Right atrium auricular region (tissue), 2 donors: ENCODE results near the gene C20orf141. TPM values are rescaled to one million over a fixed set of nuclear protein-coding genes. Genes with fewer than 3 reads are reported as not detected.

Experiments used
- DNase-seq: peaks from one replicate; pipeline ENCODE4 v3.0.0-alpha.2; 2019; ENCODE audit warnings: low spot score
- H3K27ac ChIP-seq, 2 donors: fragments of 200-600 bp; sonication (generic); 1 replicate in 1 of 2; 2 replicates in 1 of 2; pipeline ENCODE4 v1.5.1; 2016 to 2019
- H3K27me3 ChIP-seq, 2 donors: fragments of 200-600 bp; sonication (generic); one replicate each; pipeline versions ENCODE4 v1.5.1 to v1.6.0; 2017 to 2019
- H3K36me3 ChIP-seq: fragments of 200-600 bp; sonication (generic); one replicate; pipeline ENCODE4 v1.5.1; 2016
- H3K4me1 ChIP-seq, 2 donors: fragments of 200-600 bp; sonication (generic); one replicate each; pipeline versions ENCODE4 v1.5.1 to v1.6.0; 2017 to 2019
- H3K4me3 ChIP-seq, 2 donors: fragments of 200-600 bp; sonication (generic); 1 replicate in 1 of 2; 2 replicates in 1 of 2; pipeline ENCODE4 v1.5.1; 2017 to 2019; ENCODE audit warnings: mild to moderate bottlenecking in 1 of 2, moderate library complexity in 1 of 2
- H3K9me3 ChIP-seq, 2 donors: fragments of 200-600 bp; sonication (generic); one replicate each; pipeline ENCODE4 v1.5.1; 2019
- total RNA-seq, 2 donors: library from RNA; depleted of rRNA; stranded (reverse); fragments of >200 nt; gene quantifications; one replicate each; pipeline ENCODE4 v1.1.0, GENCODE V29; 2016
- TF ChIP-seq, protein P1 (sequence below), 2 donors: fragments of 200-600 bp; sonication (generic); IDR thresholded peaks; one replicate each; pipeline ENCODE4 v1.5.1; 2019; ENCODE audit warnings: antibody characterized with exemption in 2 of 2

The C20orf141 gene
- total RNA-seq, 2 donors from 2014 or later: not detected

GRCh38 chr20:2833761-2834160, 19.0 kb downstream of the C20orf141 start:
- no peak for DNase-seq
- Histone ChIP-seq H3K9me3 (no peaks in the 10 kb centered on the region), H3K27me3 (no peaks in the 10 kb centered on the region), H3K4me3 (no peak overlapping the region), H3K36me3 (no peaks in the 10 kb centered on the region), H3K4me1 (no peaks in the 10 kb centered on the region), H3K27ac (no peak overlapping the region)
- TF ChIP-seq, protein P1, sequence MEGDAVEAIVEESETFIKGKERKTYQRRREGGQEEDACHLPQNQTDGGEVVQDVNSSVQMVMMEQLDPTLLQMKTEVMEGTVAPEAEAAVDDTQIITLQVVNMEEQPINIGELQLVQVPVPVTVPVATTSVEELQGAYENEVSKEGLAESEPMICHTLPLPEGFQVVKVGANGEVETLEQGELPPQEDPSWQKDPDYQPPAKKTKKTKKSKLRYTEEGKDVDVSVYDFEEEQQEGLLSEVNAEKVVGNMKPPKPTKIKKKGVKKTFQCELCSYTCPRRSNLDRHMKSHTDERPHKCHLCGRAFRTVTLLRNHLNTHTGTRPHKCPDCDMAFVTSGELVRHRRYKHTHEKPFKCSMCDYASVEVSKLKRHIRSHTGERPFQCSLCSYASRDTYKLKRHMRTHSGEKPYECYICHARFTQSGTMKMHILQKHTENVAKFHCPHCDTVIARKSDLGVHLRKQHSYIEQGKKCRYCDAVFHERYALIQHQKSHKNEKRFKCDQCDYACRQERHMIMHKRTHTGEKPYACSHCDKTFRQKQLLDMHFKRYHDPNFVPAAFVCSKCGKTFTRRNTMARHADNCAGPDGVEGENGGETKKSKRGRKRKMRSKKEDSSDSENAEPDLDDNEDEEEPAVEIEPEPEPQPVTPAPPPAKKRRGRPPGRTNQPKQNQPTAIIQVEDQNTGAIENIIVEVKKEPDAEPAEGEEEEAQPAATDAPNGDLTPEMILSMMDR (IDR thresholded peaks at IDR 0.05): no peak

DNA sequence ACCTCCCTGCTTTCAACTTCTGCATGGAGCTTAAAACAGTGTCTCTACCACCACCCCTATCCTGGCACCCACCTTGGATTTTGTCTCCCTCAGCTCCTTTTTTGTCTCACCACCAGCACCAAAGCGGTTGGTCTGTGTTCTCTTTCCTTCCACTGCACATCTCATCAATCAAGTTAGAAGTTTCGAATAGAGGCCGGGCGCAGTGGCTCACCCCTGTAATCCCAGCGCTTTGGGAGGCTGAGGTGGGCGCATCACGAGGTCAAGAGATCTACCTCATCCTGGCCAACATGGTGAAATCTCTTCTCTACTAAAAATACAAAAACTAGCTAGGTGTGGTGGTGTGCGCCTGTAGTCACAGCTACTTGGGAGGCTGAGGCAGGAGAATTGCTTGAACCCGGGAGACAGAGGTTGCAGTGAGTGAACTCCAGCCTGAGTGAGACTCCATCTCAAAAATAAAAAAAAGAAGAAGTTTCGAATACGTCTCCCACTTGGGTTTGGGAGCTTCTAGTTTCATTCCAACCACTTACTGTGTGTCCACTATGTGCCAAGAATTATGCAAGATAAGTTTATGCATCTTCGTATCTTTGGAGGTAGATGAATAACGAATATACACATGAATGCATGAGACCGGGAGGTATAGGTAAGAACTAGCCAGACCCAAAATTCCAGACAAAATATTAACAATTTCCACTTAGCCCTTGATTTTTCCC, 19.8 kb downstream of the C20orf141 start:
- Histone ChIP-seq H3K27me3 (no peaks in the 10 kb centered on the region), H3K36me3 (no peaks in the 10 kb centered on the region), H3K4me3 (no peak overlapping the region), H3K9me3 (no peaks in the 10 kb centered on the region), H3K27ac (no peak overlapping the region), H3K4me1 (peaks cover 0 to 5% of the 10 kb centered on the region in 2 donors)
- TF ChIP-seq, protein P1 (IDR thresholded peaks at IDR 0.05): no peak
- no peak for DNase-seq

- H3K4me3 ChIP-seq: no peak overlapping the region
- TF ChIP-seq, protein P1 (IDR thresholded peaks at IDR 0.05): no peak
- no peaks in the 10 kb centered on the region for H3K27me3 ChIP-seq
- peaks cover 0 to 12% of the 10 kb centered on the region in 2 donors for H3K4me1 ChIP-seq
- H3K36me3 ChIP-seq: no peaks in the 10 kb centered on the region
- H3K27ac ChIP-seq: no peak overlapping the region
- DNase-seq: no peak
- H3K9me3 ChIP-seq: no peaks in the 10 kb centered on the region
Observed at GRCh38 chr20:2835331-2835796, 20.6 kb downstream of the C20orf141 start.

DNA sequence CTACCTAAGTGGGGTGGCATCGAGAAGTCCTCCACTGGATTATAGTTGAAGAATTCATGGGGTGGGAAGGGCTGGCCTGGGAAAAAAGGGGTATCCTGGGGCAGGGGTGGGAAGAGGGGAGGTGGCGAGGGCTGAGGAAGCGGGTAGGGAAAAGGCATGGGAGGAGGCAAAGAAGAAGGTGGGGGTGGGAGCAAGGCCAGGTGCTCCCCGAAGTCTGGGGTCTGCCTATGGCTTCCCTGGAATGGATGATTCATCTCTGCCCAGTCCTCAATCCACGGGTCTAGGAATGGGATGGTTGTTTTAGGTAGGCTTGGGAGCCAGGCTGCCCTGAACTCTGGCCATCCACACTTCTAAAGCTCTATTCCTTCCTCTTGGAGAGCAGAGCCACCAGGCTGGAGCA, 21.2 kb downstream of the C20orf141 start:
- Histone ChIP-seq H3K27ac (no peak overlapping the region), H3K4me3 (no peak overlapping the region), H3K9me3 (no peaks in the 10 kb centered on the region), H3K4me1 (peaks cover 0 to 12% of the 10 kb centered on the region in 2 donors), H3K27me3 (no peaks in the 10 kb centered on the region), H3K36me3 (no peaks in the 10 kb centered on the region)
- TF ChIP-seq, protein P1 (IDR thresholded peaks at IDR 0.05): no peak
- DNase-seq: no peak

GRCh38 chr20:2837221-2837960, 22.6 kb downstream of the C20orf141 start:
- no peaks in the 10 kb centered on the region for H3K36me3 ChIP-seq

More at GRCh38 chr20:2837221-2837960, 22.6 kb downstream of the C20orf141 start:
- H3K4me1 ChIP-seq: peaks cover 0 to 21% of the 10 kb centered on the region in 2 donors
- H3K27me3 ChIP-seq: no peaks in the 10 kb centered on the region
- no peaks in the 10 kb centered on the region for H3K9me3 ChIP-seq
- DNase-seq: no peak
- no peak overlapping the region for H3K4me3 ChIP-seq
- TF ChIP-seq, protein P1 (IDR thresholded peaks at IDR 0.05): no peak
- H3K27ac ChIP-seq: no peak overlapping the region
